Fibroblast of gingiva (primary cell): ENCODE results near the gene ANKRD11.
A peak's percentile ranks its signal among the peaks of the same experiment; 100 is the strongest.
"Not testable (repeated sequence)": the region's sequence is repeated elsewhere in the genome, so short reads cannot be mapped to it uniquely, and the experiment has no call there.

Experiments used
- DNase-seq: peaks from one replicate; pipeline ENCODE4 v3.0.0-alpha.2; 2011; ENCODE audit warnings: low read depth

The ANKRD11 gene

GRCh38 chr16:89314854-89315253 is 175.5 kb downstream of the ANKRD11 start:
- DNase-seq = no peak

DNA sequence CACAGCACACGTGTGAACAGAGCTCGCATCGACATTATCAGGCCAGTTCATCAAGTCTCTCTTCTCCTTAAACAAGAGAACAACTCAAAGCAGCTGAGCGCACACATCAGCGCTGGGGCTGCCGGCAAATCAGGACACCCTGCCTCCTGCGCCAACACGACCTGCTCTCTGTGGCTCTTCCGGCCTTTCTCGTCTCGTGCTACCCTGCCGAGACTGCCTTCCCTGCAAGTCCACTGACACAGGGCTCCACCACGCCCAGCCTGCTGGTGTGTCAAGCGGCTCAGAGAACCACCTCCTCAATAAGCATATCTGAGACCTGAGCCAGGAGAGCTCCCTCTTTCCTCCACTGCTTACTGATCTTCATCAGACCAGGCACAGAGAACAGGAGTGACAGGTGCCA is 176.0 kb downstream of the ANKRD11 start:
- DNase-seq = no peak

GRCh38 chr16:89313583-89313982 is 176.8 kb downstream of the ANKRD11 start:
- no peak for DNase-seq

- no peak for DNase-seq
These were observed 177.6 kb downstream of the ANKRD11 start for GRCh38 chr16:89312598-89313299.

DNA sequence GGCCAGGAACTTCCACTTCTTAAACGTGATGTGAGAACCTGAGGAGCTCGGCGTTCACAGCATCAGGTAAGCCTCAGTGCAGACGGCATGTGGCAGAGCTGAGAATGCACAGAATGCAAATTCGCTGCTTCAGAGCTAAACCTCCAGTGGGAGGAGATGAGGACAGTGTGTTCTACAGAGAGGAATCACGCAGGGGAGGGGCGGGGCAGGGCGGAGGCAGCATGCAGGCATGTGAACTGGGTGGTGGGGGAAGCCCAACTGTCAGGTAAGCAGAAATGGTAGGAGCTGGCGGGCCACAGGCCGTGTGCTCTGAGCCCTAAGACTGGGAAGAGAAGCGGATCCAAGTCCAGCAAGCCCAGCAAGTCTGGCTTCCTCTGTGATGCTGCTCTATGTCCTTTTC is 178.2 kb downstream of the ANKRD11 start:
- no peak for DNase-seq

- no peak for DNase-seq
These were observed 178.7 kb downstream of the ANKRD11 start for GRCh38 chr16:89311636-89312035.

DNA sequence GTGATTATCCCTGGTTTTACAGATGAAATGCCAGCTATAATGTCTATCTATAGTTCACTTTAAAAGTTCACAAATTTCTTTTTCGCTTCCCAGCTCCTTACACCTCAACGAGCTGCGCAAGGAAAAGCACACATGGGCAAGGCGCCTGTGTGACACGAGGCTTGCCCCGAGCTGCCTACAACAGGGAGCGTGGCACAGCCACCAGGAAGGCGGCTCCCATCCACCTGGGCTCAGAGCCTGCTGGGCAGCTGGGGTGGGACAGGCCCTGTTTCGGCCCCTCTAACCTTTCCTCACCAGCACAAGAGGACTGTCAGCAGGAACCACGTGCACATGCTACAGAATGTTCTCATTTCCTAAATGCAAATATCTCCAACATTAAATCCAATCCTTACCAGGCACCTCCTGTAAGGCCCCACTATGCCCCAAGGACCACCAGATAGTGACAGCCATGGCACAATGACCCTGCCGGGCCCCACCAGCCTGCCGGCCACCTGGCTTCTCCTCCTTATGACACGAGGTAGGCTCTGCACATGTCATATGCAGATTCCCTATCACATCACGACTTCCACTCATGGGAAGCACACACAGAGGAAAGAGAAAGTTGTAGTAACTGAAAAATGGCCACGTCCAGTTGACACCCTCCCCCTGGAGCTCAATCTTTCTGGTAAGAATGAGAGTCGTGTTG is 180.8 kb downstream of the ANKRD11 start:
- no peak for DNase-seq

DNA sequence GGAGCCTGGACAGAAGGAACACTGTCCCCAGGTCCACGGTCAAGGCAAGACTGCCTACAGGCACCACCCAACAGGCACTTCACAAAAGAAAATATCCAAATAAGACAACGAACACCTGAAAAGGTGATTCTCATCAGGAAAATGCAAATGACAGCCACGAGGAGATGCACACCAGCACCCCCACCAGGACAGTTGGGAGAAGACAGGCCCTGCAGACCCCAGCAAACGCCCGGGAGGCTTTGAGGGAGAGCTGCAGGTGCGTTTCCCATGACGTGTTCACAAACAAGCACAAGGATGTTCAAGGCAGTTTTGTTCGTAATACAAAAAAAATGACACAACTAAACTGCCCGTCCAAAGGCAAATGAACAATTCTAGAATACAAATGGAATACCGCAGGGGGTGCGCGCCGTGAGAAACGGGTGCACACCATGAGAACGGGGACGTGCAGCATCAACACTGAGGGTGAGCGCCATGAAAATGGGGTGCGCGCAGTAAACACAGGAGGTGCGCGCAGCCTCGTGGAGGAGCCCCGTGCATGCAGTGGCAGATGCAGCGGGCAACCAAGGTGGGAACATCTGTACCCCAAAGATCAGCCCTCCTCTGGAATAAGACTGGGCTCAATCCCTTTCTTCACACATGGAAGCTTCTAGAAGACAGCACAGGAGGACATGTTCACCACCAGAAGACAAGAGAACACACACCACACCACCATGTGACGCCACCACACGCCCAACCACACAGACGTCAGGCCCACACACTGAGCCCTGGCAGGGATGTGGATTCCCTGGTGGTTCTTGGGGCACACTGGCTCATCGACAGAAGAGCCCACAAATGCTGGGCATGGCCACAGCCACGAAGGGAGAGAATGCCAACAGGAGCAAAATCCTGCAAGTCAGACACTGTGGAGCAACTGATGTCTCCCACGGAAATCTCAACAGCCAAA is 181.7 kb downstream of the ANKRD11 start:
- no peak for DNase-seq

- DNase-seq = no peak
These were observed 182.9 kb downstream of the ANKRD11 start for GRCh38 chr16:89307421-89307805.

DNA sequence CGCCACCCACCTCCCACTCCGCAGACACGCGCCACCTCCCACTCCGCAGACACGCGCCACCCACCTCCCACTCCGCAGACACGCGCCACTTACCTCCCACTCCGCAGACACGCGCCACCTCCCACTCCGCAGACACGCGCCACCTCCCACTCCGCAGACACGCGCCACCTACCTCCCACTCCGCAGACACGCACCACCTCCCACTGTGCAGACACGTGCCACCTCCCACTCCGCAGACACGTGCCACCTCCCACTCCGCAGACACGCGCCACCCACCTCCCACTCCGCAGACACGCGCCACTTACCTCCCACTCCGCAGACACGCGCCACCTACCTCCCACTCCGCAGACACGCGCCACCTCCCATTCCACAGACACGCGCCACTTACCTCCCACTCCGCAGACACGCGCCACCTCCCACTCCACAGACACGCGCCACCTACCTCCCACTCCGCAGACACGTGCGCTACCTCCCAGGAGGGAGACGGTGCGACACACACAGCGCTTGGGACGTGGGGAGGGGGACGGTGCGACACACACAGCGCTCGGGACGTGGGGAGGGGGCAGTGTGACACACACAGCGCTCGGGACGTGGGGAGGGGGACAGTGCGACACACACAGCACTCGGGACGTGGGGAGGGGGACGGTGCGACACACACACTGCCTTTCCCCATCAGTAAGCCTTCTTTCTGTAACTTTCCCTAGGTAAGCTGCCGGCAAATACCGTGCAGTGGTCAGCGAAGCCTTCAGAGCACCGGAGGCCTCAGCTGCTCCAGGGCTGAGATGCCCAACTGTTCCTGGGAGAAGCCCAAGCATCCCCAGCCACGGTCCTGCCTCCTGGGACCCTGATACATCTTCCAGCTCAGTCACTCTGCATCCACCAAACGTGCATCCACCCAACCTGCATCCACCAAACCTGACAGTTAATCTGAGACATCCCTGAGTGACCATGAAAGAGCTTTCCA is 183.6 kb downstream of the ANKRD11 start:
- not testable (repeated sequence) for DNase-seq

DNA sequence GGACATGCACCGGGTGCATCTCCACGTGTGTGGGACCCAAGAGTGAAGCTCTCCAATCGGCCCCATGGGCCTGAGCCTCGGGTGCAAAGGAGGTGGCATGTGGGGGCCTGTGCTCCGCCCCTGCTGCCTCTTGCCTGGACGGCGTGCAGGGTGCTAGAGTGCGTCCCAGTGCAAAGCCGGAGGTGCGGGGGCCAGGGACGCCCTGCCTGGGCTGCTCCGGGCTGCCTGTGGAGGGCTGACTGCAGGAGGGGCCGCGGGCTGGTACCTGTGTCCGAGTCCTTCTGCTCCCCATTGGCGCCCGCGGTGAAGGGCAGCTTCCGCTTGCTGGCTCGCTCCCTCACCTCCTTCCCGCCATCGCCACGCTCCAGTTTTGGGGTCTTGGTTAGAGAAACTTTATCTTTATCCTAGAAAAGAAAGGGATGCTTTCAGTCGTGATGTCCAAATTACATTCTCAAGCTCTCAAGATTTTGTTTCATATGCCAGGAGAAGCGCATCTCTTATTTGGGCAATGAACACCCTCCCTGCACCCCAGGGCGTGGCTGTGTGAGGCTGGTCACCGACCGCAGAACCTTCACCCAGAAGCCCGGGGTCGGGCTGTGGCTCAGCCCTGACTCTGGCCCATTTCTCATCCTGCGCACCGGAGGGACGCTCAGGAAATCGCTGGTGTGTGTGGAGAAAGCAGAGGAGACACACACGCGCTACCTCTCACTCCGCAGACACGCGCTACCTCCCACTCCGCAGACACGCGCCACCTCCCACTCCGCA is 185.2 kb downstream of the ANKRD11 start:
- DNase-seq = no peak

DNA sequence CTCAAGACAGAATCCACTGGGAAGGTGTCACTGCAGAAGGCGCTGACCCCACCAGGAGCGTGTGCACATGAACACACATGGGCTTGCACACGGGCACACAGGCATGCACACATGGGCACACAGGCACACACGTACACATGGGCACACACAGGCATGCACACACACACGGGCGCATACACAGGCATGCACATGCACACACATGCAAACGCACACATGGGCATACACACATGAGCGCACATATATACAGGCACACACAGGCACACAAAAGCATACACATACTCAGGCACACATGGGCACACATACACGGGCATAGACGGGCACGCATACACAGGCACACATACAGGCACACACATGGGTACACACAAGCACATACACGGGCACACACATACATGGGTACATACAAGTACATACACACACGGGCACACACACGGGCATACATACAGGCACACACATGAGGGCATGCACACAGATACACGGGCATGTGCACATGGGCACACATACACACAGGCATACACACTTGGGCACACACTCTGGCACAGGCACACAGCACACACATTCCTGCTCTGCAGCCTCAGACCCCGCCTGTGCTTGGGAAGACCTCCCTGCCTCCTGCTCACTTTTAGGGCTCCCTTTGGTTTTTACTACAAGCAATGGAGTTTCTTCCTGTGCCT is 186.0 kb downstream of the ANKRD11 start:
- no peak for DNase-seq

- no peak for DNase-seq
These were observed 186.7 kb downstream of the ANKRD11 start for GRCh38 chr16:89303617-89304016.

- DNase-seq = no peak
These were observed 189.4 kb downstream of the ANKRD11 start for GRCh38 chr16:89300976-89301360.

DNA sequence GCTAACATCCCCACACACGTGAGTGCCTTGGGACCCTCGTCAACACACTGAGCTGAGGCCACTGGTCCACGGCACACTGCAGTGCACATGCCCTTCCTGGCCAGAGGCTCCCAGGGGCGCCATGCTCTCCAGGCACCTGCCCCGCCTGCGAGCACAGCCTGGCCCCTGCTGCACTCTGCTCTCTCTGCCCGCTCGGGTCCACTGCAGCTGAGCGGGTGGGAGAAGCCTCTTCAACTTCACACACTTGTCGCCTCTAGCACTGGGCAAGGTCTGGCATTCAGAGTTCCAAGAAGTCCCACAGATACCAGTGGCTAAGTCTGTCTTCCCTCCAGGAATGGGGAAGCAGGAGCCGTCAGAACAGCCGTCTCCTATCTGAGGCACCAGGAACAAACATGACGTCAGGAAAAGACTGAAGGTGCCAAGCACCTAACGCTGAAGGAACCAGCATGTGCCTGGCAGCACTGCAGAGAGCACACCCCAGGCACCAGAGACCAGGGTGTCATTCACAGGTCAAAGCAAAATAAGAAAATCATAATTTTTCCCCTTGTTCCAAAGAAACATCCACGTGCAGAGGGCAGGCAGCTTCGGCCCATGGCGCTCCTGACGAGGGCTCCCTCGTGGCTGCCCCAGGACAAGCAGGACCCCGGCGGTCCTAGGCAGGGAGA is 189.9 kb downstream of the ANKRD11 start:
- peak; percentile 53 for DNase-seq

DNA sequence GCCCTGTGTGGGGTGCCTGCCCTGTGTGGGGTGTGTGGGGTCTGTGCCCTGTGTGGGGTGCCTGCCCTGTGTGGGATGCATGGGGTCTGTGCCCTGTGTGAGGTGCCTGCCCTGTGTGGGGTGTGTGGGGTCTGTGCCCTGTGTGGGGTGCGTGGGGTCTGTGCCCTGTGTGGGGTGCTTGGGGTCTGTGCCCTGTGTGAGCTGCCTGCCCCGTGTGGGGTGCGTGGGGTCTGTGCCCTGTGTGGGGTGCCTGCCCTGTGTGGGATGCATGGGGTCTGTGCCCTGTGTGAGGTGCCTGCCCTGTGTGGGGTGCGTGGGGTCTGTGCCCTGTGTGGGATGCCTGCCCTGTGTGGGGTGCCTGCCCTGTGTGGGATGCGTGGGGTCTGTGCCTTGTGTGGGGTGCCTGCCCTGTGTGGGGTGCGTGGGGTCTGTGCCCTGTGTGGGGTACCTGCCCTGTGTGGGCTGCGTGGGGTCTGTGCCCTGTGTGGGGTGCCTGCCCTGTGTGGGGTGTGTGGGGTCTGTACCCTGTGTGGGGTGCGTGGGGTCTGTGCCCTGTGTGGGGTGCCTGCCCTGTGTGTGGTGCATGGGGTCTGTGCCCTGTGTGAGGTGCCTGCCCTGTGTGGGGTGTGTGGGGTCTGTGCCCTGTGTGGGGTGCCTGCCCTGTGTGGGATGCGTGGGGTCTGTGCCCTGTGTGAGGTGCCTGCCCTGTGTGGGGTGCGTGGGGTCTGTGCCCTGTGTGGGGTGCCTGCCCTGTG is 190.8 kb downstream of the ANKRD11 start:
- not testable (repeated sequence) for DNase-seq

DNA sequence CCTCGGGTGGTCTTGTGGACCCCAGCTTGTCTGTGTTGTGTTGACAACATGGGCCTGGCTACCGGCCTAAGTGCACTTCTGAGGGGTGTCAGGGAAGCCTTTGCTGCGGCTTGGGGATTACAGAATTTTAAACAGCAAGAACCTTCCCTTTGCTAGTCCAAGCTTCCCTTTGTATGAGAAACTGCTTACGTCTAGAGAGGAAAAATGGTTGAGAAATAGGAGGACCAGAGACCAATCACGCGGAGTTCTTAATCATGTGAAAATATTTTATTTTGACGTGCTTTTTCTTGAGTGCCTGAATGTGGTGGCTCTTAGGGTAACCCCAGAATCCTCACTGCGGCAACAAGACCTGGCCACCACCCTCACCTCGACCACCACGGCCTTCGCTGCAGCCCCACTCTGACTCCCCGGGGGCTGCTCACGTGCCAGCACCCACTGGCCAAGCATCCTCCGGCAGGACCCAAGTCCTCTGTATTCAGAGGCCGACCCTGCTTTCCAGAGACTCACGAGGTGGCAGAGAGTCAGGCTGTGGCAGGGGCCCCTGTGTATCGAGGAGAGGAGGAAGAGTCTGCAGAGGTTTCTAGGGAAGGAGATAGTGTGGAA is 191.6 kb downstream of the ANKRD11 start:
- no peak for DNase-seq

- DNase-seq = no peak
These were observed 192.3 kb downstream of the ANKRD11 start for GRCh38 chr16:89297910-89298545.
